ENCODE measurements around the gene NBPF9. TPM values are rescaled to one million over a fixed set of nuclear protein-coding genes. Genes with fewer than 3 reads are reported as not detected.
A peak's percentile ranks its signal among the peaks of the same experiment; 100 is the strongest.
"Not testable (repeated sequence)": the region's sequence is repeated elsewhere in the genome, so short reads cannot be mapped to it uniquely, and the experiment has no call there.

NBPF9 gene
- total RNA-seq, 1 experiment from 2014 or later: 3.9 TPM

DNA sequence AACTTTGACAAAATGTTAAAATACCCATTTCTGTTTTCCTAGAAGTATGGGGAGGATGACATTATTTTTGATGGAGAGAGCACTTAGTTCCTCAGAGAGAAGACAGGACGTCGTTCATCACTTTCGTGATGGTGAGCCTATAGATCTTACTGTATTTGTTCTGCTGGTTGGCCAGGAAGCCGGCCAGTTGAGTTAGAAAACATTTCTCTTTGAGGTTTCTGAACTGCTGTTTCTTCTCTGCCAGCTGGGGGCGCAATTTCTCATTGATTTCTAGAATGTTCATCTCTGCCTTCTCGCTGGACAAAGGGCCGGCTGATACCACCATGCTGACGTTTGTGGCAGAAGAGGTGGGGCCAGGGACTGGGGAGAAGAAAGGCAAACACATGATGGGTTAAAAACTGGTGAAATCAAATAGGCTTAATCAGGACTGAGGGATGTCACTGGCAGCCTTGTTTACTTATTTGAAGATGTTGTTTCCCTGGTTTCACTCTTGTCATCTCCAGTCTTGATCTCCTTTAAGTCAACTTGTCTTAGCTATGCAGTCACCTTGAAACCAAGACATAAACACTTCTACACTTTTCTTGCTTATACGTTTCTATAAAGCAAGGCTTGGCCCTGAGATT is 27.7 kb downstream of the NBPF9 start:
- not testable (repeated sequence) for H2AK5ac ChIP-seq (ENCODE audit: insufficient read length, low read length); H3K79me1 ChIP-seq (ENCODE audit: insufficient read depth, low read depth, low read length, poor library complexity, severe bottlenecking); H3K56ac ChIP-seq (ENCODE audit: insufficient read length, low read depth, low read length); H3K23ac ChIP-seq (ENCODE audit: insufficient read length, low read depth, low read length); H3K9ac ChIP-seq (ENCODE audit: extremely low read depth, insufficient read length, low read length); H2BK20ac ChIP-seq (ENCODE audit: low read depth, low read length, poor library complexity, severe bottlenecking); H3K23me2 ChIP-seq (ENCODE audit: insufficient read length, low read depth, low read length, poor library complexity, severe bottlenecking); H4K8ac ChIP-seq (replicated peaks; ENCODE audit: insufficient read length, low read depth, low read length); DNase-seq; H3K79me2 ChIP-seq (ENCODE audit: insufficient read depth, low read length); H3K27me3 ChIP-seq (ENCODE audit: insufficient read depth, low read length); H3K9me3 ChIP-seq (ENCODE audit: control insufficient read depth, low read depth, low read length); H2BK5ac ChIP-seq (ENCODE audit: insufficient read length, low read length); H3T11ph ChIP-seq (ENCODE audit: low read length); H4K20me1 ChIP-seq (ENCODE audit: control insufficient read depth, insufficient read depth, insufficient read length); H3K4me3 Mint-ChIP-seq; H3K4ac ChIP-seq (ENCODE audit: low read depth, low read length); H2BK15ac ChIP-seq (ENCODE audit: low read depth, low read length); H2BK120ac ChIP-seq (ENCODE audit: low read depth, low read length, poor library complexity, severe bottlenecking); H4K91ac ChIP-seq (ENCODE audit: insufficient read length, low read depth, low read length); H4K5ac ChIP-seq (ENCODE audit: insufficient read length, low read depth, low read length); H3K27me3 Mint-ChIP-seq (ENCODE audit: low read depth); H3K18ac ChIP-seq (ENCODE audit: insufficient read length, low read depth, low read length); H3K4me1 ChIP-seq (ENCODE audit: insufficient read depth, low read length); H3K4me2 ChIP-seq (ENCODE audit: insufficient read depth, insufficient read length, low read length); H3K4me1 Mint-ChIP-seq; H3K27ac ChIP-seq (ENCODE audit: insufficient read length, low read depth, low read length); H3K27ac Mint-ChIP-seq; H2AFZ ChIP-seq (ENCODE audit: low read length); H3K36me3 Mint-ChIP-seq (ENCODE audit: insufficient read depth in 1 of 3, low read depth in 3 of 3); H3K14ac ChIP-seq (ENCODE audit: insufficient read depth, low read length); H2BK12ac ChIP-seq (ENCODE audit: insufficient read length, low read depth, low read length); H3K9me3 Mint-ChIP-seq
- TF ChIP-seq CTCF (conservative IDR thresholded peaks at IDR 0.05): peak; percentile 35; the same call in 1 of the 3 replicates
- no CpG with 5 or more reads among the region's 9 CpGs for WGBS (ENCODE audit: extremely low coverage, insufficient read length, low lambda C conversion rate)

- H4K20me1 ChIP-seq (ENCODE audit: control insufficient read depth, insufficient read depth, insufficient read length); H3K4me2 ChIP-seq (ENCODE audit: insufficient read depth, insufficient read length, low read length); H4K5ac ChIP-seq (ENCODE audit: insufficient read length, low read depth, low read length); H3K36me3 Mint-ChIP-seq (ENCODE audit: insufficient read depth in 1 of 3, low read depth in 3 of 3); H3K27ac Mint-ChIP-seq; H3K27ac ChIP-seq (ENCODE audit: insufficient read length, low read depth, low read length); H3K14ac ChIP-seq (ENCODE audit: insufficient read depth, low read length); H2BK12ac ChIP-seq (ENCODE audit: insufficient read length, low read depth, low read length); H3K79me1 ChIP-seq (ENCODE audit: insufficient read depth, low read depth, low read length, poor library complexity, severe bottlenecking); DNase-seq; H3K4me1 Mint-ChIP-seq; H2BK120ac ChIP-seq (ENCODE audit: low read depth, low read length, poor library complexity, severe bottlenecking); H2BK5ac ChIP-seq (ENCODE audit: insufficient read length, low read length); H3K23ac ChIP-seq (ENCODE audit: insufficient read length, low read depth, low read length); H4K91ac ChIP-seq (ENCODE audit: insufficient read length, low read depth, low read length); H2AK5ac ChIP-seq (ENCODE audit: insufficient read length, low read length); H3T11ph ChIP-seq (ENCODE audit: low read length); H3K56ac ChIP-seq (ENCODE audit: insufficient read length, low read depth, low read length); H2BK20ac ChIP-seq (ENCODE audit: low read depth, low read length, poor library complexity, severe bottlenecking); H3K18ac ChIP-seq (ENCODE audit: insufficient read length, low read depth, low read length); H3K9me3 Mint-ChIP-seq; H3K9ac ChIP-seq (ENCODE audit: extremely low read depth, insufficient read length, low read length); H3K4me1 ChIP-seq (ENCODE audit: insufficient read depth, low read length); H2AFZ ChIP-seq (ENCODE audit: low read length); H3K23me2 ChIP-seq (ENCODE audit: insufficient read length, low read depth, low read length, poor library complexity, severe bottlenecking); H3K79me2 ChIP-seq (ENCODE audit: insufficient read depth, low read length); H3K27me3 ChIP-seq (ENCODE audit: insufficient read depth, low read length); H3K4ac ChIP-seq (ENCODE audit: low read depth, low read length); H3K9me3 ChIP-seq (ENCODE audit: control insufficient read depth, low read depth, low read length); H4K8ac ChIP-seq (replicated peaks; ENCODE audit: insufficient read length, low read depth, low read length); H2BK15ac ChIP-seq (ENCODE audit: low read depth, low read length); H3K4me3 Mint-ChIP-seq; H3K27me3 Mint-ChIP-seq (ENCODE audit: low read depth): not testable (repeated sequence)
- WGBS (ENCODE audit: extremely low coverage, insufficient read length, low lambda C conversion rate): no CpG with 5 or more reads among the region's 3 CpGs
Observed at GRCh38 chr1:149064611-149065010, 38.7 kb downstream of the NBPF9 start.
